A673 (cell line): ENCODE data around the gene IL4.

Source experiments
- EZH2 ChIP-seq: fragments of 200-600 bp; sonication (generic); IDR thresholded peaks from 2 replicates; pipeline ENCODE4 v1.6.1; 2017; ENCODE audit warnings: borderline replicate concordance, low read depth, mild to moderate bottlenecking, mixed read lengths, antibody characterized with exemption, low read length; ENCODE audit not compliant: poor library complexity, severe bottlenecking
- TF ChIP-seq, protein P1 (sequence below): fragments of 300-800, 200-600 bp; sonication (generic); conservative IDR thresholded peaks from 2 replicates; pipeline ENCODE4 v1.5.1; 2017; ENCODE audit warnings: low read depth, mild to moderate bottlenecking, antibody characterized with exemption, low read length, moderate library complexity, mixed read lengths

DNA sequence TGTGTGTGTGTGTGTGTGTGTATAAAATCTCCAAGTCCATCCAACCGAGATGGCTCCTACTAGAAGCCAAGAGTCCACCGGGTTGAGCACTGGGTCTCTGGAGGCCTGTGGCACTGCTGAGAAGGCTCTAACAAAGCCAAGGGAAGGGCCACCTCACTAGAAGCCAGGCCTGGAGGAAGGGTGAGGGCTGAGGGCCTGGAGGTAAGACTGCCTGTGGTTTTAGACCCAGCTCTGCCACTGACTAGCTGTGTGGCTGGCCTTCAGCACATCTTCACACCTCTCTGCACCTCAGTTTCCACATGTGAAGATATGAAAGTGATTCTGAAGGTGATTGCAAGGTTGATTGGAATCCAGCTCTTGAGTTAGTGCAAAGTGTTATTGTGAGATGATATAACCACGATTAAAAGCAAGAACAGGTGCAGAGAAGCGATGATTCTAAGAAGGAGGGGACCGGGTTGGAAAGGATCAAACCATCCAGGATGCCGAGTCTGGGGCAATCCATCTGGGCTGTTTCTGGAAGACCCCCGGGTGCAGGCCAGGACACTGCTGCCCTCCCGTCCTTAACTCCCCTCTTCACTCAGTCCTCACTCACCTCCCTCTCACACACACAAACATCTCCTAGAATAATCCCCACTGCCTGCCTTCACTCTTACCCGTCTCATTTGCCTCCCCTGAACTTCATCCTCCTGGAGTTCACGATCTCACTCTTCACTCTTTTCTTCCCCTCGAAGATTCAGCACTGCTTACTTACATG, 2.3 kb downstream of the IL4 start:
- TF ChIP-seq, protein P1, sequence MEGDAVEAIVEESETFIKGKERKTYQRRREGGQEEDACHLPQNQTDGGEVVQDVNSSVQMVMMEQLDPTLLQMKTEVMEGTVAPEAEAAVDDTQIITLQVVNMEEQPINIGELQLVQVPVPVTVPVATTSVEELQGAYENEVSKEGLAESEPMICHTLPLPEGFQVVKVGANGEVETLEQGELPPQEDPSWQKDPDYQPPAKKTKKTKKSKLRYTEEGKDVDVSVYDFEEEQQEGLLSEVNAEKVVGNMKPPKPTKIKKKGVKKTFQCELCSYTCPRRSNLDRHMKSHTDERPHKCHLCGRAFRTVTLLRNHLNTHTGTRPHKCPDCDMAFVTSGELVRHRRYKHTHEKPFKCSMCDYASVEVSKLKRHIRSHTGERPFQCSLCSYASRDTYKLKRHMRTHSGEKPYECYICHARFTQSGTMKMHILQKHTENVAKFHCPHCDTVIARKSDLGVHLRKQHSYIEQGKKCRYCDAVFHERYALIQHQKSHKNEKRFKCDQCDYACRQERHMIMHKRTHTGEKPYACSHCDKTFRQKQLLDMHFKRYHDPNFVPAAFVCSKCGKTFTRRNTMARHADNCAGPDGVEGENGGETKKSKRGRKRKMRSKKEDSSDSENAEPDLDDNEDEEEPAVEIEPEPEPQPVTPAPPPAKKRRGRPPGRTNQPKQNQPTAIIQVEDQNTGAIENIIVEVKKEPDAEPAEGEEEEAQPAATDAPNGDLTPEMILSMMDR = no peak
- no peak for TF ChIP-seq EZH2
